A673 (cell line): ENCODE results near the gene GORASP1. TPM values are rescaled to one million over a fixed set of nuclear protein-coding genes. Genes with fewer than 3 reads are reported as not detected.

Experiments used
- BruUV-seq: library from RNA; stranded (reverse); fragments of 400-500 nt; replicated peaks from 2 replicates; lab custom pipeline; 2021; lab: Mats Ljungman, UMichigan
- CTCF ChIA-PET: fragments of 300-600 bp; sonication (Branson Sonifier 250); formaldehyde crosslinking; loops from one replicate; lab custom pipeline; 2022; ENCODE audit warnings: antibody characterized with exemption; lab: Charles Lee
- POLR2A ChIA-PET: fragments of 300-600 bp; sonication (Branson Sonifier 250); formaldehyde crosslinking; loops from one replicate; lab custom pipeline; 2022; ENCODE audit warnings: antibody characterized with exemption; ENCODE audit not compliant: low non-redundant PET; lab: Charles Lee
- DNase-seq: peaks from one replicate; pipeline ENCODE4 v3.0.0-alpha.2; 2015; ENCODE audit warnings: low spot score
- H3K27ac ChIP-seq: fragments of 200-600 bp; sonication (generic); 2 replicates; pipeline ENCODE4 v1.5.1; 2016; ENCODE audit warnings: mixed run types, low read depth, mild to moderate bottlenecking, mixed read lengths, antibody characterized with exemption, low read length; ENCODE audit not compliant: poor library complexity, severe bottlenecking
- H3K27me3 ChIP-seq: fragments of 200-600 bp; sonication (generic); replicated peaks from 2 replicates; pipeline ENCODE4 v1.6.1; 2017; ENCODE audit warnings: mixed run types, low read depth, mild to moderate bottlenecking, mixed read lengths, antibody characterized with exemption, low read length; ENCODE audit not compliant: insufficient read depth, poor library complexity
- H3K36me3 ChIP-seq: fragments of 200-600 bp; sonication (generic); 2 replicates; pipeline ENCODE4 v1.6.1; 2016; ENCODE audit warnings: mixed run types, mild to moderate bottlenecking, mixed read lengths, antibody characterized with exemption, low read length; ENCODE audit not compliant: insufficient read depth, poor library complexity, severe bottlenecking
- H3K4me1 ChIP-seq: fragments of 200-600 bp; sonication (generic); 2 replicates; pipeline ENCODE4 v1.6.1; 2017; ENCODE audit warnings: mixed run types, mild to moderate bottlenecking, mixed read lengths, antibody characterized with exemption, low read length; ENCODE audit not compliant: insufficient read depth, poor library complexity, severe bottlenecking
- H3K4me3 ChIP-seq: fragments of 200-600 bp; sonication (generic); 2 replicates; pipeline ENCODE4 v1.5.1; 2016; ENCODE audit warnings: low read depth, mixed run types, mild to moderate bottlenecking, mixed read lengths, low read length; ENCODE audit not compliant: poor library complexity, severe bottlenecking
- H3K9me3 ChIP-seq: fragments of 200-600 bp; sonication (generic); 2 replicates; pipeline ENCODE4 v1.6.1; 2016; ENCODE audit warnings: mixed run types, low read depth, mild to moderate bottlenecking, mixed read lengths, antibody characterized with exemption, low read length; ENCODE audit not compliant: poor library complexity, severe bottlenecking
- CTCF ChIP-seq: fragments of 300-800, 200-600 bp; sonication (generic); conservative IDR thresholded peaks from 2 replicates; pipeline ENCODE4 v1.5.1; 2017; ENCODE audit warnings: low read depth, mild to moderate bottlenecking, antibody characterized with exemption, low read length, moderate library complexity, mixed read lengths
- EZH2 ChIP-seq: fragments of 200-600 bp; sonication (generic); IDR thresholded peaks from 2 replicates; pipeline ENCODE4 v1.6.1; 2017; ENCODE audit warnings: borderline replicate concordance, low read depth, mild to moderate bottlenecking, mixed read lengths, antibody characterized with exemption, low read length; ENCODE audit not compliant: poor library complexity, severe bottlenecking
- intact Hi-C: fragments of 100-400 bp; cut with micrococcal nuclease; formaldehyde crosslinking; loops from one replicate; pipeline ENCODE4 v1.10.0; 2022; ENCODE audit not compliant: unreplicated experiment
- total RNA-seq: library from RNA; stranded (reverse); gene quantifications from 2 replicates; pipeline ENCODE4 v1.2.3, GENCODE V29; 2021

The GORASP1 gene
- total RNA-seq, 1 experiment from 2014 or later, result 24.3 TPM

- Histone ChIP-seq H3K4me3 (no peak overlapping the region), H3K36me3 (peaks cover 8% of the 10 kb centered on the region), H3K9me3 (no peaks in the 10 kb centered on the region), H3K27me3 (no peaks in the 10 kb centered on the region), H3K27ac (no peak overlapping the region), H3K4me1 (no peaks in the 10 kb centered on the region)
- DNase-seq, result no peak
- ChIA-PET CTCF (no interaction called here), POLR2A (no interaction called here)
- intact Hi-C loops, result no loop called here
- no TSS peak for BruUV-seq
- no peak for TF ChIP-seq CTCF
- no peak for TF ChIP-seq EZH2
Measured at GRCh38 chr3:39090922-39091321, 16.5 kb downstream of the GORASP1 start.

- POLR2A ChIA-PET, result no interaction called here
- no peaks in the 10 kb centered on the region for H3K36me3 ChIP-seq
- H3K9me3 ChIP-seq, result no peaks in the 10 kb centered on the region
- no peaks in the 10 kb centered on the region for H3K4me1 ChIP-seq
- no peak overlapping the region for H3K27ac ChIP-seq
- no peaks in the 10 kb centered on the region for H3K27me3 ChIP-seq
- no peak for DNase-seq
- BruUV-seq, result no TSS peak
- intact Hi-C loops, result no loop called here
- CTCF ChIA-PET, result no interaction called here
- H3K4me3 ChIP-seq, result no peak overlapping the region
- TF ChIP-seq EZH2 (no peak), CTCF (no peak)
Measured at GRCh38 chr3:39088889-39089288, 18.5 kb downstream of the GORASP1 start.

GRCh38 chr3:39088456-39088855 is 19.0 kb downstream of the GORASP1 start:
- BruUV-seq, result no TSS peak
- Histone ChIP-seq H3K9me3 (no peaks in the 10 kb centered on the region), H3K27ac (no peak overlapping the region), H3K4me1 (no peaks in the 10 kb centered on the region), H3K36me3 (no peaks in the 10 kb centered on the region), H3K27me3 (no peaks in the 10 kb centered on the region), H3K4me3 (no peak overlapping the region)
- intact Hi-C loops, result no loop called here
- no peak for DNase-seq
- CTCF ChIA-PET, result no interaction called here
- TF ChIP-seq CTCF (no peak), EZH2 (no peak)
- POLR2A ChIA-PET, result no interaction called here
